HepG2 (cell line): ENCODE measurements around the gene PSD.

ENCODE experiments used
- EZH2 ChIP-seq: conservative IDR thresholded peaks from 2 replicates; pipeline ENCODE4 v1.6.1; 2012; ENCODE audit warnings: mild to moderate bottlenecking, low read depth, low read length, moderate library complexity
- HOXA3 ChIP-seq: sonication (generic); formaldehyde crosslinking; IDR thresholded peaks from 2 replicates; pipeline ENCODE4 v1.5.0; 2020; ENCODE audit warnings: missing genetic modification reagents
- NFE2 ChIP-seq: sonication (generic); formaldehyde crosslinking; IDR thresholded peaks from 2 replicates; pipeline ENCODE4 v1.4.0; 2020; ENCODE audit warnings: missing genetic modification reagents
- TBP ChIP-seq: sonication (generic); formaldehyde crosslinking; IDR thresholded peaks from 2 replicates; pipeline ENCODE4 v1.5.0; 2020; ENCODE audit warnings: missing genetic modification reagents
- ZFP36 ChIP-seq: fragments of 150-350 bp; IDR thresholded peaks from 2 replicates; pipeline ENCODE4 v1.6.1; 2018; ENCODE audit warnings: borderline replicate concordance, low read length, low read depth; ENCODE audit not compliant: partially characterized antibody
- ZNF282 ChIP-seq: fragments of 450-650 bp; IDR thresholded peaks from 2 replicates; pipeline ENCODE4 v1.6.1; 2018; ENCODE audit not compliant: partially characterized antibody

GRCh38 chr10:102406815-102407214 is 11.8 kb downstream of the PSD start:
- TF ChIP-seq NFE2 (CRISPR knock-in tag) (no peak), ZNF282 (no peak), ZFP36 (no peak), TBP (no peak), EZH2 (no peak), HOXA3 (CRISPR knock-in tag) (no peak)
